Neuronal stem cell (in vitro differentiated cells): Measurements from ENCODE around the gene PGP.

Experiments
- DNase-seq: peaks from one replicate; pipeline ENCODE4 v3.0.0-alpha.2; 2013; ENCODE audit warnings: low spot score
- H2AFZ ChIP-seq: one replicate; pipeline ENCODE4 v1.6.1; 2013; ENCODE audit warnings: mild to moderate bottlenecking, low read length, inconsistent platforms
- H2AK5ac ChIP-seq: 2 replicates; pipeline ENCODE4 v1.6.1; 2013; ENCODE audit warnings: low read depth, mild to moderate bottlenecking, inconsistent platforms, low read length, moderate library complexity, mixed read lengths
- H2BK120ac ChIP-seq: 2 replicates; pipeline ENCODE4 v1.6.1; 2013; ENCODE audit warnings: low read depth, mild to moderate bottlenecking, inconsistent platforms, low read length, moderate library complexity, mixed read lengths
- H2BK12ac ChIP-seq: one replicate; pipeline ENCODE4 v1.6.1; 2013; ENCODE audit warnings: low read length, inconsistent platforms
- H2BK15ac ChIP-seq: 2 replicates; pipeline ENCODE4 v1.6.1; 2013; ENCODE audit warnings: mild to moderate bottlenecking, low read length, inconsistent platforms, mixed read lengths
- H2BK5ac ChIP-seq: one replicate; pipeline ENCODE4 v1.6.1; 2013; ENCODE audit warnings: inconsistent platforms, mild to moderate bottlenecking, low read length, moderate library complexity
- H3K14ac ChIP-seq: one replicate; pipeline ENCODE4 v1.6.1; 2013; ENCODE audit warnings: low read length, inconsistent platforms
- H3K18ac ChIP-seq: 2 replicates; pipeline ENCODE4 v1.6.1; 2013; ENCODE audit warnings: low read length, inconsistent platforms
- H3K23ac ChIP-seq: 2 replicates; pipeline ENCODE4 v1.6.1; 2013; ENCODE audit warnings: low read depth, mild to moderate bottlenecking, mixed read lengths, low read length, inconsistent platforms; ENCODE audit not compliant: poor library complexity
- H3K27ac ChIP-seq: replicated peaks from 3 replicates; pipeline ENCODE4 v1.5.1; 2013; ENCODE audit warnings: low read length, inconsistent platforms
- H3K27me3 ChIP-seq, 3 experiments: 2 replicates each; pipeline ENCODE4 v1.6.1; 2013; ENCODE audit warnings: low read length in 3 of 3, mild to moderate bottlenecking in 2 of 3, inconsistent platforms in 1 of 3, low read depth in 1 of 3, mixed read lengths in 1 of 3, moderate library complexity in 1 of 3; ENCODE audit not compliant: control insufficient read depth in 3 of 3, insufficient read depth in 3 of 3
- H3K36me3 ChIP-seq, 2 donors: replicated peaks in 1 of 2; 2 replicates each; pipeline ENCODE4 v1.6.1; 2013; ENCODE audit warnings: low read length in 2 of 2; ENCODE audit not compliant: control insufficient read depth in 2 of 2, insufficient read depth in 2 of 2
- H3K4ac ChIP-seq: 2 replicates; pipeline ENCODE4 v1.6.1; 2013; ENCODE audit warnings: inconsistent platforms, mild to moderate bottlenecking, low read length, moderate library complexity
- H3K4me1 ChIP-seq, 2 donors: 1 replicate in 1 of 2; 2 replicates in 1 of 2; pipeline ENCODE4 v1.6.1; 2013; ENCODE audit warnings: low read length in 2 of 2, low read depth in 1 of 2; ENCODE audit not compliant: control insufficient read depth in 2 of 2, insufficient read depth in 1 of 2
- H3K4me2 ChIP-seq: one replicate; pipeline ENCODE4 v1.6.1; 2013; ENCODE audit warnings: mild to moderate bottlenecking, low read length, inconsistent platforms; ENCODE audit not compliant: insufficient read depth, poor library complexity, severe bottlenecking
- H3K4me3 ChIP-seq, 2 donors: 2 replicates each; pipeline ENCODE4 v1.5.1; 2013; ENCODE audit warnings: low read length in 2 of 2, mild to moderate bottlenecking in 2 of 2, inconsistent platforms in 1 of 2, moderate library complexity in 1 of 2
- H3K79me1 ChIP-seq: one replicate; pipeline ENCODE4 v1.6.1; 2013; ENCODE audit warnings: low read depth, mild to moderate bottlenecking, inconsistent platforms, low read length, moderate library complexity
- H3K9ac ChIP-seq: one replicate; pipeline ENCODE4 v1.6.1; 2013; ENCODE audit warnings: mild to moderate bottlenecking, low read depth, low read length, inconsistent platforms; ENCODE audit not compliant: poor library complexity
- H3K9me3 ChIP-seq, 2 donors: replicated peaks in 1 of 2; 2 replicates each; pipeline versions ENCODE3 to v1.6.1; 2013; ENCODE audit warnings: low read length in 2 of 2, mild to moderate bottlenecking in 2 of 2, inconsistent platforms in 1 of 2, low read depth in 1 of 2, mixed read lengths in 1 of 2, moderate library complexity in 1 of 2; ENCODE audit not compliant: control insufficient read depth in 2 of 2, insufficient read depth in 1 of 2
- H4K8ac ChIP-seq: one replicate; pipeline ENCODE4 v1.6.1; 2013; ENCODE audit warnings: low read depth, mild to moderate bottlenecking, inconsistent platforms, low read length, moderate library complexity
- H4K91ac ChIP-seq: one replicate; pipeline ENCODE4 v1.6.1; 2013; ENCODE audit warnings: low read length, low read depth, mild to moderate bottlenecking, inconsistent platforms; ENCODE audit not compliant: poor library complexity
- WGBS, 2 donors: extraction: QIAGEN DNeasy Blood & Tissue Kit; methylation state at CpG; one replicate each; pipeline ENCODE4 v1.1.7; 2013; ENCODE audit warnings: missing lambda C conversion rate in 2 of 2, mixed read lengths in 1 of 2; ENCODE audit not compliant: insufficient read length in 2 of 2, insufficient replicate concordance in 1 of 2; ENCODE audit errors: extremely low coverage in 2 of 2; 5-methylcytosine and 5-hydroxymethylcytosine counted together

The PGP gene

GRCh38 chr16:2170080-2170479, 44.6 kb downstream of the PGP start:
- Histone ChIP-seq H3K18ac (no peak overlapping the region), H3K36me3 (peaks cover 30 to 86% of the 10 kb centered on the region in 2 donors), H2BK5ac (peak overlapping the region; percentile 93), H3K4me3 (no peak overlapping the region), H2BK15ac (no peak overlapping the region), H2AFZ (no peak overlapping the region), H3K79me1 (peaks cover 13% of the 10 kb centered on the region), H4K8ac (no peak overlapping the region), H2BK120ac (no peak overlapping the region), H3K27me3 (no peaks in the 10 kb centered on the region), H3K9me3 (no peaks in the 10 kb centered on the region), H2BK12ac (no peak overlapping the region), H3K4ac (no peak overlapping the region), H3K4me2 (no peak overlapping the region), H3K9ac (no peak overlapping the region), H3K27ac (no peak overlapping the region), H4K91ac (no peak overlapping the region), H3K14ac (no peak overlapping the region), H2AK5ac (no peak overlapping the region), H3K23ac (peak overlapping the region; percentile 31), H3K4me1 (no peaks in the 10 kb centered on the region)
- DNase-seq, result no peak
- no CpG with 5 or more reads among the region's 18 CpGs for WGBS, 2 donors

- Histone ChIP-seq H2BK12ac (peak overlapping the region; percentile 22), H4K91ac (no peak overlapping the region), H3K14ac (no peak overlapping the region), H2BK5ac (no peak overlapping the region), H3K27ac (no peak overlapping the region), H3K4me1 (no peaks in the 10 kb centered on the region), H3K4me2 (peak overlapping the region; percentile 11), H2AK5ac (no peak overlapping the region), H3K79me1 (peaks cover 25% of the 10 kb centered on the region), H2BK15ac (no peak overlapping the region), H2AFZ (no peak overlapping the region), H4K8ac (no peak overlapping the region), H3K27me3 (no peaks in the 10 kb centered on the region), H3K18ac (no peak overlapping the region), H3K9ac (no peak overlapping the region), H3K36me3 (peaks cover 16 to 62% of the 10 kb centered on the region in 2 donors), H3K4ac (no peak overlapping the region), H3K4me3 (no peak overlapping the region), H3K23ac (peak overlapping the region; percentile 20), H3K9me3 (no peaks in the 10 kb centered on the region), H2BK120ac (no peak overlapping the region)
- DNase-seq, result no peak
- WGBS, 2 donors, result no CpG with 5 or more reads among the region's 18 CpGs
Measured at GRCh38 chr16:2167068-2167638, 47.5 kb downstream of the PGP start.

- no peak overlapping the region for H2AK5ac ChIP-seq
Measured at GRCh38 chr16:2166263-2167067, 48.2 kb downstream of the PGP start.

GRCh38 chr16:2165861-2166260, 48.8 kb downstream of the PGP start:
- Histone ChIP-seq H2BK120ac (no peak overlapping the region), H3K4me3 (no peak overlapping the region)

More at GRCh38 chr16:2166263-2167067, 48.2 kb downstream of the PGP start:
- H3K36me3 ChIP-seq, result peaks cover 15 to 55% of the 10 kb centered on the region in 2 donors
- no peak overlapping the region for H4K8ac ChIP-seq
- no peak overlapping the region for H2BK120ac ChIP-seq
- no peak overlapping the region for H2BK15ac ChIP-seq
- no peak overlapping the region for H3K23ac ChIP-seq
- no peak overlapping the region for H3K14ac ChIP-seq
- H4K91ac ChIP-seq, result no peak overlapping the region
- no peaks in the 10 kb centered on the region for H3K4me1 ChIP-seq
- H2AFZ ChIP-seq, result no peak overlapping the region
- H3K79me1 ChIP-seq, result peaks cover 24% of the 10 kb centered on the region
- no peak overlapping the region for H2BK5ac ChIP-seq
- no peak overlapping the region for H3K4me2 ChIP-seq
- no peak overlapping the region for H3K9ac ChIP-seq
- no peak overlapping the region for H3K27ac ChIP-seq
- H3K4ac ChIP-seq, result no peak overlapping the region
- H3K18ac ChIP-seq, result no peak overlapping the region
- H3K4me3 ChIP-seq, result no peak overlapping the region
- H2BK12ac ChIP-seq, result no peak overlapping the region
- H3K27me3 ChIP-seq, result no peaks in the 10 kb centered on the region
- no CpG with 5 or more reads among the region's 17 CpGs for WGBS, 2 donors
- DNase-seq, result no peak
- H3K9me3 ChIP-seq, result no peaks in the 10 kb centered on the region

More at GRCh38 chr16:2165861-2166260, 48.8 kb downstream of the PGP start:
- Histone ChIP-seq H4K91ac (no peak overlapping the region), H3K4me1 (peaks cover under 1 to 1% of the 10 kb centered on the region in 2 donors), H4K8ac (no peak overlapping the region), H3K14ac (no peak overlapping the region), H2AFZ (no peak overlapping the region), H3K23ac (peak overlapping the region; percentile 73), H3K9me3 (no peaks in the 10 kb centered on the region), H3K27ac (no peak overlapping the region), H3K9ac (no peak overlapping the region), H3K4ac (no peak overlapping the region), H3K4me2 (no peak overlapping the region), H3K79me1 (peaks cover 25% of the 10 kb centered on the region), H2AK5ac (no peak overlapping the region), H3K18ac (no peak overlapping the region), H3K36me3 (peaks cover 13 to 51% of the 10 kb centered on the region in 2 donors), H2BK15ac (no peak overlapping the region), H2BK5ac (no peak overlapping the region), H2BK12ac (peak overlapping the region; percentile 90), H3K27me3 (no peaks in the 10 kb centered on the region)
- no CpG with 5 or more reads among the region's 12 CpGs for WGBS, 2 donors
- DNase-seq, result no peak
